GM21717 (cell line): ENCODE results near the gene SLC23A2.
"Not testable (repeated sequence)": the region's sequence is repeated elsewhere in the genome, so short reads cannot be mapped to it uniquely, and the experiment has no call there.

Source experiments
- ATAC-seq: cut with Tn5 transposase; IDR thresholded peaks from one replicate; pipeline ENCODE4 v1.9.1; 2021; ENCODE audit warnings: mild to moderate bottlenecking, moderate library complexity; ENCODE audit not compliant: unreplicated experiment

Gene SLC23A2

GRCh38 chr20:5008759-5009158 lies 7.4 kb upstream of the SLC23A2 start:
- ATAC-seq, result no peak

- no peak for ATAC-seq
These were observed 4.0 kb upstream of the SLC23A2 start for GRCh38 chr20:5005326-5005725.

GRCh38 chr20:5004825-5005224 lies 3.5 kb upstream of the SLC23A2 start:
- ATAC-seq, result not testable (repeated sequence)

- no peak for ATAC-seq
These were observed 2.3 kb upstream of the SLC23A2 start for GRCh38 chr20:5003626-5004025.

- ATAC-seq, result no peak
These were observed 735 bp upstream of the SLC23A2 start for GRCh38 chr20:5002077-5002413.

- no peak for ATAC-seq
These were observed 792 bp downstream of the SLC23A2 start for GRCh38 chr20:5000263-5001173.

GRCh38 chr20:4999788-5000187 lies 1.5 kb downstream of the SLC23A2 start:
- ATAC-seq, result no peak

GRCh38 chr20:4998160-4998651 lies 3.1 kb downstream of the SLC23A2 start:
- ATAC-seq, result no peak

- no peak for ATAC-seq
These were observed 4.1 kb downstream of the SLC23A2 start for GRCh38 chr20:4997222-4997621.

GRCh38 chr20:4989570-4989969 lies 11.7 kb downstream of the SLC23A2 start:
- ATAC-seq, result no peak

GRCh38 chr20:4987130-4987529 lies 14.2 kb downstream of the SLC23A2 start:
- no peak for ATAC-seq

GRCh38 chr20:4985658-4986057 lies 15.7 kb downstream of the SLC23A2 start:
- no peak for ATAC-seq

- no peak for ATAC-seq
These were observed 19.0 kb downstream of the SLC23A2 start for GRCh38 chr20:4982281-4982680.

GRCh38 chr20:4979841-4980410 lies 21.4 kb downstream of the SLC23A2 start:
- ATAC-seq, result no peak

GRCh38 chr20:4978050-4978918 lies 23.0 kb downstream of the SLC23A2 start:
- ATAC-seq, result no peak

GRCh38 chr20:4976014-4976413 lies 25.3 kb downstream of the SLC23A2 start:
- ATAC-seq, result not testable (repeated sequence)

- peak; percentile 79 for ATAC-seq
These were observed 27.8 kb downstream of the SLC23A2 start for GRCh38 chr20:4973330-4974097.

GRCh38 chr20:4972506-4973251 lies 28.6 kb downstream of the SLC23A2 start:
- ATAC-seq, result no peak

- no peak for ATAC-seq
These were observed 30.2 kb downstream of the SLC23A2 start for GRCh38 chr20:4971064-4971463.
